Superior temporal gyrus (tissue), 1 donor: ENCODE data around the gene PGM5.

Source experiments
- DNase-seq: peaks from one replicate; pipeline ENCODE4 v3.0.0-alpha.2; 2016; ENCODE audit errors: extremely low spot score

Gene PGM5

GRCh38 chr9:68496356-68496755 lies 139.9 kb downstream of the PGM5 start:
- no peak for DNase-seq

- DNase-seq: no peak
These were observed 141.2 kb downstream of the PGM5 start for GRCh38 chr9:68497629-68498028.

GRCh38 chr9:68498816-68499215 lies 142.4 kb downstream of the PGM5 start:
- no peak for DNase-seq

GRCh38 chr9:68500457-68501381 lies 144.3 kb downstream of the PGM5 start:
- no peak for DNase-seq

GRCh38 chr9:68502279-68502678 lies 145.9 kb downstream of the PGM5 start:
- no peak for DNase-seq

- no peak for DNase-seq
These were observed 149.4 kb downstream of the PGM5 start for GRCh38 chr9:68505681-68506409.

- no peak for DNase-seq
These were observed 150.1 kb downstream of the PGM5 start for GRCh38 chr9:68506551-68506950.

- peak; percentile 47 for DNase-seq
These were observed 150.9 kb downstream of the PGM5 start for GRCh38 chr9:68507130-68507805.

- no peak for DNase-seq
These were observed 151.4 kb downstream of the PGM5 start for GRCh38 chr9:68507806-68508145.

GRCh38 chr9:68508547-68508946 lies 152.1 kb downstream of the PGM5 start:
- no peak for DNase-seq

- DNase-seq: no peak
These were observed 153.3 kb downstream of the PGM5 start for GRCh38 chr9:68509689-68510088.

GRCh38 chr9:68513385-68513784 lies 157.0 kb downstream of the PGM5 start:
- no peak for DNase-seq

- DNase-seq: no peak
These were observed 157.6 kb downstream of the PGM5 start for GRCh38 chr9:68513981-68514380.

- DNase-seq: no peak
These were observed 159.1 kb downstream of the PGM5 start for GRCh38 chr9:68515326-68516017.

- DNase-seq: no peak
These were observed 165.7 kb downstream of the PGM5 start for GRCh38 chr9:68522131-68522530.

- DNase-seq: no peak
These were observed 166.5 kb downstream of the PGM5 start for GRCh38 chr9:68522954-68523353.

- DNase-seq: no peak
These were observed 167.0 kb downstream of the PGM5 start for GRCh38 chr9:68523367-68523936.

- no peak for DNase-seq
These were observed 174.2 kb downstream of the PGM5 start for GRCh38 chr9:68530618-68531017.

- DNase-seq: no peak
These were observed 175.7 kb downstream of the PGM5 start for GRCh38 chr9:68532131-68532530.

- no peak for DNase-seq
These were observed 177.3 kb downstream of the PGM5 start for GRCh38 chr9:68533678-68534077.

- no peak for DNase-seq
These were observed 180.6 kb downstream of the PGM5 start for GRCh38 chr9:68536876-68537615.
